HFFc6 (cell line): ENCODE results near the gene PIK3R6. TPM values are rescaled to one million over a fixed set of nuclear protein-coding genes. Genes with fewer than 3 reads are reported as not detected.
"Not testable (repeated sequence)": the region's sequence is repeated elsewhere in the genome, so short reads cannot be mapped to it uniquely, and the experiment has no call there.

Experiments
- DNase-seq: peaks from one replicate; pipeline ENCODE4 v3.0.0-alpha.2; 2018
- H3K27ac Mint-ChIP-seq: 2 replicates; pipeline ENCODE4 v1.8.0; 2020; ENCODE audit warnings: mild to moderate bottlenecking, mixed read lengths
- H3K27me3 Mint-ChIP-seq: 2 replicates; pipeline ENCODE4 v1.8.0; 2021; ENCODE audit warnings: mild to moderate bottlenecking, moderate library complexity, mixed read lengths; ENCODE audit not compliant: insufficient read depth
- H3K36me3 Mint-ChIP-seq: 2 replicates; pipeline ENCODE4 v1.8.0; 2021; ENCODE audit warnings: low read depth, mixed read lengths
- H3K4me1 Mint-ChIP-seq: 2 replicates; pipeline ENCODE4 v1.8.0; 2020; ENCODE audit warnings: low read depth, mixed read lengths
- H3K4me3 Mint-ChIP-seq: 2 replicates; pipeline ENCODE4 v1.8.0; 2020; ENCODE audit warnings: mild to moderate bottlenecking, moderate library complexity, mixed read lengths
- H3K9me3 Mint-ChIP-seq: 2 replicates; pipeline ENCODE4 v1.8.0; 2020; ENCODE audit warnings: mild to moderate bottlenecking, mixed read lengths
- CTCF ChIP-seq: fragments of 200-600 bp; sonication (generic); IDR thresholded peaks from 2 replicates; pipeline ENCODE4 v1.5.0; 2021; ENCODE audit warnings: antibody characterized with exemption, mild to moderate bottlenecking
- total RNA-seq, 6 experiments: library from RNA; stranded (reverse); fragmentation: NEBNext Ultra II Directional; extraction: Animal tissue kit (Norgen Biotek cat#: 25700); gene quantifications; 2 replicates in 1 of 6; 3 replicates in 5 of 6; pipeline ENCODE4 v1.2.3, GENCODE V29; 2021

The PIK3R6 gene
- total RNA-seq, 6 experiments from 2014 or later, result not detected

GRCh38 chr17:8806926-8807550, 60.4 kb downstream of the PIK3R6 start:
- Mint-ChIP-seq H3K36me3 (no peaks in the 10 kb centered on the region), H3K4me1 (no peaks in the 10 kb centered on the region), H3K27me3 (peaks cover 2% of the 10 kb centered on the region), H3K27ac (no peak overlapping the region), H3K4me3 (no peak overlapping the region), H3K9me3 (peaks cover 10% of the 10 kb centered on the region)
- no peak for TF ChIP-seq CTCF
- no peak for DNase-seq

GRCh38 chr17:8806253-8806925, 61.1 kb downstream of the PIK3R6 start:
- Mint-ChIP-seq H3K36me3 (no peaks in the 10 kb centered on the region), H3K4me1 (no peaks in the 10 kb centered on the region), H3K27me3 (peaks cover 2% of the 10 kb centered on the region), H3K4me3 (no peak overlapping the region), H3K27ac (no peak overlapping the region), H3K9me3 (peaks cover 10% of the 10 kb centered on the region)
- no peak for DNase-seq
- no peak for TF ChIP-seq CTCF

GRCh38 chr17:8805396-8805795, 62.1 kb downstream of the PIK3R6 start:
- not testable (repeated sequence) for H3K27me3 Mint-ChIP-seq, H3K4me3 Mint-ChIP-seq, H3K36me3 Mint-ChIP-seq, H3K27ac Mint-ChIP-seq, DNase-seq, H3K4me1 Mint-ChIP-seq
- peaks cover 10% of the 10 kb centered on the region for H3K9me3 Mint-ChIP-seq

- no peak for DNase-seq
- Mint-ChIP-seq H3K27ac (no peak overlapping the region), H3K4me1 (no peaks in the 10 kb centered on the region), H3K4me3 (no peak overlapping the region), H3K36me3 (no peaks in the 10 kb centered on the region), H3K27me3 (peaks cover 2% of the 10 kb centered on the region), H3K9me3 (peaks cover 10% of the 10 kb centered on the region)
- no peak for TF ChIP-seq CTCF
These were observed 63.7 kb downstream of the PIK3R6 start for GRCh38 chr17:8803531-8804420.

GRCh38 chr17:8801135-8801840, 66.2 kb downstream of the PIK3R6 start:
- H3K27me3 Mint-ChIP-seq, result peaks cover 14% of the 10 kb centered on the region
- H3K4me1 Mint-ChIP-seq, result no peaks in the 10 kb centered on the region
- TF ChIP-seq CTCF, result no peak
- no peak overlapping the region for H3K27ac Mint-ChIP-seq
- H3K9me3 Mint-ChIP-seq, result no peaks in the 10 kb centered on the region; the same call in 1 of the 2 replicates
- DNase-seq, result no peak
- no peak overlapping the region for H3K4me3 Mint-ChIP-seq
- no peaks in the 10 kb centered on the region for H3K36me3 Mint-ChIP-seq
